ENCODE data around the gene DUSP21.
"Not testable (repeated sequence)": the region's sequence is repeated elsewhere in the genome, so short reads cannot be mapped to it uniquely, and the experiment has no call there.

DUSP21 gene

DNA sequence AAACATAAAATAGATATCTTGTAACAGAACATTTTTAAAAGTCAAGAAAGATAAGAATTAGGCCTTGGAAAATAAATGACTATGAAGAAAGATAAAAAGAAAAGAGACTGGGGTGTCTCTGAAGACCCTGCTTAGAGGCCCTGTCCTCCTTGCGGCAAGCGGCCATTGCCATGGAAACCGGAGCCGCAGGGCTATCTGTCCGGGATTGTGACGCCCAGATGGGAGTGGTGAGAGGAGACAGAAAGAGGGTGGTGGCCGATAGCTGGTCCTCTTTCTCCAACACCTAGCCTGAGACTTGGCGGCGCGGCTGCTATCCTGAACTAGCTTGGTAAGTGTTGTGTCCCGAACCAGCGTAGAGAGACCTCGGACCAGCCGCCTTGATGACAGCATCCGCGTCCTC is at the start of gene DUSP21:
DUSP21 (plus strand) TSS at position 269 of the 400 bp plus-strand sequence; CDS start at position 381, 112 bp downstream.
- no peak for DNase-seq (ENCODE audit: low read depth in 2 of 2)

DNA sequence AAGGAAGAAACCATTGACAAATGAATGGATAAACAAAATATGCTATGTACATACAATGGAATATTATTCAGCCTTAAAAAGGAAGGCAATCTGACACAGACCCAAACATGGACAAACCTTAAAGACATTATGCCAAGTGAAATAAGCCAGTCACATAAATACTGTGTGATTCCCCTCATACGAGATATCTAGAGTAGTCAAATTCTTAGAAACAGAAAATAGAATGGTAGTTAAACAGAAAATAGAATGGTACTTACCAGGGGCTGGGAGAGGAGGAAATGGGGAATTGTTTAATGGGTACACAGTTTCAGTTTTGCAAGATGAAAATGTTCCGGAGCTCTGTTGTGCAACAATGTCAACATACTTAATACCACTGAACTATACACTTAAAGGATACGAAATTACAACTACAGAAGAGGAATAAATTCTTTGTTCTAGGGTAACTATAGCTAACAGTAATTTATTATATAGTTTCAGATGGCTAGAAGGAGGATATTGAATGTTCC is 47.8 kb upstream of the DUSP21 start:
- DNase-seq (ENCODE audit: low read depth in 2 of 2): no peak

DNA sequence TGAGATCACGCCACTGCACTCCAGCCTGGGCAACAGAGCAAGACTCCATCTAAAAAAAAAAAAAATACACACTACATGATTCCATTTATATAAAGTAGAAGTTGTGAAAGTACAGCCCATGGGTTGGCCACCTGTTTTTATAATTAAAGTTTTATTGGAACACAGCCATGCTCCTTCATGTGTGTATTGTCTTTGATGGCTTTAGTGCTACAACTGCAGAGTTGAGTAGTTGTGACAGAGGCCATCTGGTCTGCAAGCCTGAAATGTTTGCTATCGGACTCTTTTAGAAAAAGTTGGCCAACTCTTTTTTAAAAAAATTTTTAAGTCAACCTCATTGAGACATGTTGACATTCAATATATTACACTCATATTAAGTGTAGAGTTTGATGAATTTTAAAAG is 41.2 kb upstream of the DUSP21 start:
- no peak for DNase-seq (ENCODE audit: low read depth in 2 of 2)

DNA sequence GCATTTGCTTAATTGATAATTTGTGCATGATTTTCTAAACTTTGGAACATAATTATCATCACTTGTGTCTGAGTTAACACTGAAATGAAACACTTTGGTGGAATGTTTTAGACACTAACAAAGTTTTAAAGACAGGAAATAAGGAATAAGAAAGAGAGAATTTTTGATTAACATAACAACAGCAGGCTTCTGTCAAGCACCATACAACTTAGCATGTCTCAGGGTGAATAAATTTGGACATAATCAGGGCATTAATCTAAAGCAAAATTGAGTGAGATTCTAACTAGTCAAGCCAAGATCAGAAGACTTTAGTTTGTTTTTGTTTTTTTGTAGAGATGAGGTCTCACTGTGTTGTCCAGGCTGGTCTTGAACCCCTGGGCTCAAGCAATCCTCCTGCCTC is 28.1 kb upstream of the DUSP21 start:
- no peak for DNase-seq (ENCODE audit: low read depth in 2 of 2)

DNA sequence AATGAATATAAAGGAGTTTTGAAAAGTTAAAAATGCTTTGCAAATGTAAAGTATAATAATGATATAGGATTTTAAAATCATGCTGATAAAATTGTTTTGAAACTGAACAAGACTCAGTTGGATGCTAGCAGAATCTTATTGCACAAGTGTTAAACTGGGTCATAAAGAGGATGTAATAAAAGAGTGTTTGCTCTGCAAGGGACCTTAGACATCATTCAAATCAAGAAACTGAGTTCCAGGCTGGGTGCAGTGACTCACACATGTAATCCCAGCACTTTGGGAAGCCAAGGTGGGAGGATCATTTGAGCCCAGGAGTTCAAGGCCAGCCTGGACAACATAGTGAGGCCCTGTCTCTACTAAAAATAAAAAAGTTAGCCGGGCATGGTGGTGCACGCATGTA is 27.5 kb upstream of the DUSP21 start:
- no peak for DNase-seq (ENCODE audit: low read depth in 2 of 2)

DNA sequence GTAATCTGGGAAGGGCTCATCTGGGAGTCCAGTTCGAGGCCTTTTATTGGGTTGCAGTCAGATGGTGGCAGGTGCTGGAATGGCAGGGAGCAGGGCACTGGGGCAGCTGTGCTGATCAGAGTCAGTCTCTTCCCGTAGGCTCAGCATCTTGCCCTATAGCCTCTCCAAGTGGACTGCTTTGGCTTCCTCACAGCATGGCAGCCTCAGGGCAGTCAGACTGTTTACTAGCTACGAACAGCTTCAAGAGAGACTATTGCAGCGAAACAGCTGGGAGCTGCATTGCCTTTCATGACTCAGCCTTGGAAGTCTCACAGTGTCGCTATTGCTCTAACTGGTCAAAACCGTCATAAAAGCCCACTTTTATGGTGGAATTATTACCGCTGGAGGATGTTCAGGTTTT is 26.8 kb upstream of the DUSP21 start:
- no peak for DNase-seq (ENCODE audit: low read depth in 2 of 2)

DNA sequence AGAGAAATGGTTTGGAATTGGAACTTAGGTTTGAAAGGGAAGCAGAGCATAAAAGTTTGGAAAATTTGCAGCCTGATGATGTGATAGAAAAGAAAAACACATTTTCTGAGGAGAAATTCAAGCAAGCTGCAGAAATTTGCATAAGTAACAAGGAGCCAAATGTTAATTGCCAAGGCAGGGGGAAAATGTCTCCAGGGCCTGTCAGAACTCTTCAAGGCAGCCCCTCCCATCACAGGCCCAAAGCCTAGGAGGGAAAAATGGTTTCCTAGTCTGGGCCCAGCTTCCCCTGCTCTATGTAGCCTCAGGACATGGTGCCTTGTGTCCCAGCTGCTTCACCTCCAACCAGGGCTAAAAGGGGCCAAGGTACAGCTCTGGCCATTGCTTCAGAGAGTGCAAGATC is 21.2 kb upstream of the DUSP21 start:
- DNase-seq (ENCODE audit: low read depth in 2 of 2): no peak

DNA sequence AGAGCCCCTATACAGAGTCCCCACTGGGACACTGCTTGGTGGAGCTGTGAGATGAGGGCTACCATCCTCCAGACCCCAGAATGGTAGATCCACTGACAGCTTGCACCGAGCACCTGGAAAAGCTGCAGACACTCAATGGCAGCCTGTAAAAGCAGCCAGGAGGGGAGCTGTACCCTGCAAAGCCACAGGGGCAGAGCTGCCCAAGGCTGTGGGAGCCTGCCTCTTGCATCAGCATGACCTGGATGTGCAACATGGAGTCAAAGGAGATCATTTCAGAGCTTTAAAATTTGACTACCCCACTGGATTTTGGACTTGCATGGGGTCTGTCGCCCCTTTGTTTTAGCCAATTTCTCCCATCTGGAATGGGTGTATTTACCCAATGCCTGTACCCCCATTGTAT is 20.6 kb upstream of the DUSP21 start:
- not testable (repeated sequence) for DNase-seq (ENCODE audit: low read depth in 2 of 2)

DNA sequence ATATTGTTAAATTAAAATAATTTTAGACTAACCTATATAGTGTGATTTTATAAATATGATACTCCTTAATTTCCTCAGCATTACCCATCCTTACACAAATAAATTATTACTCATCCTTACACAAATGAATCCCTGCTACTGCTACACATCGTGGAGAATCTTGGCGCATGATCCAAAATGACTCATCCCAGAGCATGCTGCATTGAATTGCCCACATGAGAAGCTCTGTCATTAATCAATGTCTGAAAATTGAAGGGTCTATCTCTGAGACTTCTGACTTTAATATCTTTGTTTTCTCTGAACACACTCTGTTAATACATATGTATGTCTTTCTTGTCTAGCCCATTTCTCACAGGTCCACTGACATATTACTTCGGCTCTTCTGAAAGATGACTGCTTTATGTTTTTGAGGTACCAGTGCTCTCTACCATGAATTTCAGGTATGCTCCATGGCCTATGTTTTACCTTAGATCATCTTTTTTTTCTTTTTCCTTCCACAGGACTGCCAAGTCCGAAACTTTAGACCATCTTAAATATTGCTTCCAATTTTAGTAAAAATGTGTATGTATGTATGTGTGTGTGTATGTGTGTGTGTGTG is 15.7 kb upstream of the DUSP21 start:
- DNase-seq (ENCODE audit: low read depth in 2 of 2): no peak

DNA sequence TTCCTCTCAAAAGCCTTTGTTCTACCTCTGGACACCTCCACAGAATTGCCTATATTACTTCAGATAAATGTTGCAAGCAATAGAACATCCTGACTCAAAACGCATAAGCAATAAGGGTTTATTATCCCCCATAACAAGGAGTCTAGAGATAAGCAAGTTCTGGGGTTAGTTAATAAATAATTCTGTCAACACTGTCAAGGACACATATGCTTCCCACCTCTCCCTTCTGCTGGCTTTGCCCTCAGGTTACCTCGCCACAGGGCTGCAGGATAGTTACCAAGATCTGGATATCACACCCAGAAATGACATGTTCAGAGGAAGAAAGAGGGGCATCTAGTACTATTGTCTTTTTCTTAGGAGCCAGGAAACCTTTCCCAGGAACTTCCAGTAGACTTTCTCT is 14.0 kb upstream of the DUSP21 start:
- DNase-seq (ENCODE audit: low read depth in 2 of 2): no peak

DNA sequence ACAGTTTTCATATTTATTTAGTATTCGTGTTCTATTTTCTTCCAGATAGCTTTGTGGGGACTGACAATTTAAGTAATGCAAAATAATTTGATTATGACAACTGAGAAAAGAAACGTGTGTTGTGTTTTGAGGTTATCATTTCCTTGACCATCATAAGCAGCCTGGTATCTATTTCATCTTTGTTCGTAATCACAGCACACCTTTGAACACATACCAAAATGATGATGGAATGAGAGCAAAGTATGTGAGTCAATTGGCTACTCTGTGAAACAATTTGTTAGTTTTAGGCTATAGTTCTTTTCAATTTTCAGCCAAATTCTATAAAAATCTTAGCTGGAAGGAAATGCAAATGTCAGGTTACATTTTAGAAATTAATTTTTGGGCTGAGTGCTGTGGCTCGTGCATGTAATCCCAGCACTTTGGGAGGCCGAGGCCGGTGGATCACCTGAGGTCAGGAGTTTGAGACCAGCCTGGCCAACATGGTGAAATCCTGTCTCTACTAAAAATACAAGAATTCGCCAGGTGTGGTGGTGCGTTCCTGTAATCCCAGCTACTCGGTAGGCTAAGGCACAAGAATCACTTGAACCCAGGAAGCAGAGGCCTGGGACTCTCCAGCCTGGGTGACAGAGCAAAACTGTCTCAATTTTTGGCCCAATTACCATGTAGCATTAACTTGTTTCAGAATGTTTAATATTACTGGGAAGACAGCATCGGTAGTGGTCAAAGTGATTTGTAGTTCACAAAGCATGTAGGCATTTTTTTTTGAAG is 1.1 kb upstream of the DUSP21 start:
- no peak for DNase-seq (ENCODE audit: low read depth in 2 of 2)

DNA sequence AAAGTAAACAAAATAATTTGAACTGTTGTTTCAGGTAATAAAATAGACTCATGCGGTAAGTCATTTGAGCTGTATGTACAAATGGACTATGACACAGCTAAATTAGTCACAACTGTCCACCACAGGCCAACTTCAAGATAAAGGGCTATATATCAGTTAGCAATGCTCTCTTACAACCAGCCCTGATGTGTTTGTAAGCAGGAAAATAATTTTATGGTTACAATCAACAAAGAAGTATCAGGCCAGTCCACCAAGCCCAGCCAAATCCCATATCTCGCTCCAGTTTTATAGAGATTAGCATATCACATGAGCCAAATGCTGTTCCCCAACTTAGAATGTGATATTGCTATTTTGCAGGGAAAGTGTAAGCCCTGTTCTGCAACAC is 511 bp upstream of the DUSP21 start:
- DNase-seq (ENCODE audit: low read depth in 2 of 2): no peak

DNA sequence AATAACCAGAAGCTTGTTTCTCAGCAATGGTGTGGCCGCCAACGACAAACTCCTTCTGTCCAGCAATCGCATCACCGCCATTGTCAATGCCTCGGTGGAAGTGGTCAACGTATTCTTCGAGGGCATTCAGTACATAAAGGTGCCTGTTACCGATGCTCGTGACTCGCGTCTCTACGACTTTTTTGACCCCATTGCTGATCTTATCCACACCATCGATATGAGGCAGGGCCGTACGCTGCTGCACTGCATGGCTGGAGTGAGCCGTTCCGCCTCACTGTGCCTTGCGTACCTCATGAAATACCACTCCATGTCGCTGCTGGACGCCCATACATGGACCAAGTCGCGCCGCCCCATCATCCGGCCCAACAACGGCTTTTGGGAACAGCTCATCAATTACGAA is 383 bp downstream of the DUSP21 start:
- no peak for DNase-seq (ENCODE audit: low read depth in 2 of 2)

DNA sequence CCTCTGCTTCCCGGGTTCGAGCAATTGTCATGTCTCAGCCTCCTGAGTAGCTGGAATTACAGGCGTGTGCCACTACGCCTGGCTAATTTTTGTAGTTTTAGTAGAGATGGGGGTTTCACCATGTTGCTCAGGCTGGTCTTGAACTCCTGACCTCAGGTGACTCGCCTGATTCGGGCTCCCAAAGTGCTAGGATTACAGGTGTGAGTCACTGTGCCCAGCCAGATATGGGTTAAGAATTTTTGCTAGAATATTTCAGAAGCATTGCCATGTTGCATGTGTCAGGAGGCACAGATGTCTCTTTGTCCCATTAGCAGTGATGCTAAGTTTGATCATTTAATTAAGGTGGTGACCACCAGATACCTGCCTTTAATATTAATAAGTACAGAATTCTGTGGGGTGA is 7.1 kb downstream of the DUSP21 start:
- DNase-seq (ENCODE audit: low read depth in 2 of 2): not testable (repeated sequence)

DNA sequence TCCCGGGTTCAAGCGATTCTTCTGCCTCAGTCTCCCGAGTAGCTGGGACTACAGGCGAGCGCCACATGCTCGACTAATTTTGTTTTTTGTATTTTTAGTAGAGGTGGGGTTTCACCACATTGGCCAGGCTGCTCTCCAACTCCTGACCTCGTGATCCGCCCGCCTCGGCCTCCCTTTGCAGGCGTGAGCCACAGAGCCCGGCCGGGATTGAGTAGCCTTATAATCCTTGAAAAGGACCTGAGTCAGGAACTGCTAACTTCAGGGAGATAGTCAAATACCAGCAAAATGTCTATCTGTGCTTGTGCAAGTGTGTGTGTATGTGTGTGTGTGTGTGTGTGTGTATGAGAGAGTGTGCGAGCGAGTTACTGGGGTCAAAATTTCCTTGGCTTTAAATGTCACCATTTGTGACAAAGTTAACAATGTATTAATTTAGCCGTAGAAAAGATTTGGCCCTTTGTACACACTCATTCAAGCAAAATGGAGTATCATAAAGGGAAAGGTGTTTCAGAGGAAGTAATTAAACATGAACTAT is 27.4 kb downstream of the DUSP21 start:
- DNase-seq (ENCODE audit: low read depth in 2 of 2): no peak

DNA sequence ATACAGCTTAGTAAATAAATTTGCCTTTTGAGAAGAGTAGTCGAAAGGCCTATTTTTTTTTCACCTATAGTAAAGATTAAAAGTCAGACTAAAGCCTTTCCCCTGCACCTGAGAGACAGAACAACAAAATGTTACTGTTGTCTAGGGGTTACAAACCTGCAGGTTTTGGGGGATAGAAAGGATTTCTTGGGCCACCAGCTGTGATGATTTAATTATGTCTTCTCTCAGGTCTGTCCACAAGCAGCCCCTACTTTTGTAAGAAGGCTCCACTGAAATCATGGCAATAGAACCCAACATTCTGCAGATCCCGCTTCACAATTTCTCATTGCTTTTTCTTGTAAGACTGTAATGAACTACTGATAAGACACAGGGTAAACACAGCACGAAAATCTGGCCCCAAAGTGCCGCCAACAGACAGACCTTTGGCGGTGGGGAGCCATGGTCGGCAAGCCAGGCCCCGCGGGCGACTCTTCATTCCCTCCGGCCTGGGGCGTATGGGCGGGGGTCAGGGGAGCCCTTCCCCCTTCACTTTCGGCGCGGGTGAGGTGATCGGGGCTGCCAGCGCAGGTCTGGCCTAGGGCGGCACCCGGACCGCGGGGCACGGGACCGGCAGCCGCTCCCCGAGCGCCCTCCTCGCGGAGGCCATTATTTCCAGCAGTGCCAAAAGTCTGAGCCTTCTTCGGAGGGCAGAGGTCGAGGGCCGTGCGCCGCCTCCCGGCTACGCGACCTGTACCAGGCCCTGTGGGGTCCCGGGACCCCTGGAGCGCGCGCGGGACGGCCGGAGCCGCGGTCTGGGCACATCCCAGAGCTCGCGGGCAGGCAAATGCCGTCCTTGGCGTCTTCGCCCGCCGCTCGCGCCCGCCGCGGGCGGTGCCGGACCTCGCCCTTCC is 28.4 kb downstream of the DUSP21 start:
- no peak for DNase-seq (ENCODE audit: low read depth in 2 of 2)

DNA sequence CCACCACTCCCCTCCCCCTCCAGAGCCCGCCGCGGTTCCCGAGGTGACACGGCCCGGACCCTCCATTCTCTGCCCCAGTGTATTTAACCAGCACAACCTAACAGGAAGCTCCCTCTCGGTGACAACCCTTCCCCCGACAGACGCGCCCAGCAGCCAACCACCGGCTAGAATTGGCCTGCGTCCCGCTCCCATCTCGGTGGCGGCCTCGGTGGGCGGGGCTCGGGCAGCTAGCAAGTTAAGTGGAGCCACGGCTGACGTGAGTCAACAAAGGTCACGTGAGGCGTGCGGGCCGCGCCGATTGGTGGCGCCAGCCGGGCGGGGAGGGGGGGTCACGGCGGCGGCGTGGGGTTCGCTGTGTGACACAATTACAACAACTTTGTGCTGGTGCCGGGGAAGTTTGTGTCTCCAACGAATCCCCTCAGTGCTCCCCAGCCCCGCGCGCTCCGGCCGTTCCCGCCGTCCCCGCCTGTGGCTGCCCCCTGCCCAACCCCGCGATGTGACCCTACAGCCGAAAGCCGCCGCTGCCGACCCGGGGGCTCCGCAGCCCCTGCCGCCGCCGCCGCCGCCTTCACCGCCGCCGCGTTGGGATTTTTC is 29.1 kb downstream of the DUSP21 start, which contains the start of gene KDM6A:
KDM6A (plus strand) TSS at position 368 of the 594 bp plus-strand sequence. CDS start 364 bp downstream, outside the sequence.
- peak; percentile 88 to 99 for DNase-seq (ENCODE audit: low read depth in 2 of 2)

DNA sequence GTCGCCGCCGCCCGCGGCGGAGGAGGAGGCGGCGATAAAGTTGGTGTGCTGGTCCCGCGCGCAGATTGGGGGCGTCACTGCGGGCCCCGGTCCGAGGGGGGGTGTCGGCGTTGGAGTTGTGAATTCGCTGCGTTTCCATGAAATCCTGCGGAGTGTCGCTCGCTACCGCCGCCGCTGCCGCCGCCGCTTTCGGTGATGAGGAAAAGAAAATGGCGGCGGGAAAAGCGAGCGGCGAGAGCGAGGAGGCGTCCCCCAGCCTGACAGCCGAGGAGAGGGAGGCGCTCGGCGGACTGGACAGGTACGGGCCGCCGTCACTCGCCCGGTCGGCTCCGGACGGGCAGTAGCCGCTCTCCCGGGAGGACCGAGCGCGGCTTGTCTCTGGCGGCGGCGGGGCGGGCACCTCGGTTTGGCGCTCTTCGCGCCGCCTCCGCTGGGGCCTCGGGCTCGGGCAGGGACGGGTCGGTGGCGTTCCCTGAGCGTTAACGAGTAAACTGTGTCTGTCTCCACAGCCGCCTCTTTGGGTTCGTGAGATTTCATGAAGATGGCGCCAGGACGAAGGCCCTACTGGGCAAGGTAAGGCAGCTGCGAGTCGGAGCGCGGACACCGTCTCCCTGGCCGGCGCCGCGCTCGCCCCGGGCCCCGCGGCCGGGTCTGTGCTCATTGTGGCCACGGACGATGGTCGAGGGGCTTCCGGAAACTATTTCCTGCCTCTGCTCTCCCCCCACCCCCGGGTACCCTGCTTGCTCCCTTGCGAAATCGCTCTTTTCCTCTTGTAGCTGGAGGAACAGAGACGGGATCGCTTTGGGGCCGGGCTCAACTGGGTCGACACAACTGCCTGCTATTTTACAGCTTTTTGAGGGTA is 29.8 kb downstream of the DUSP21 start:
- DNase-seq (ENCODE audit: low read depth in 2 of 2): peak; percentile 11 to 46

DNA sequence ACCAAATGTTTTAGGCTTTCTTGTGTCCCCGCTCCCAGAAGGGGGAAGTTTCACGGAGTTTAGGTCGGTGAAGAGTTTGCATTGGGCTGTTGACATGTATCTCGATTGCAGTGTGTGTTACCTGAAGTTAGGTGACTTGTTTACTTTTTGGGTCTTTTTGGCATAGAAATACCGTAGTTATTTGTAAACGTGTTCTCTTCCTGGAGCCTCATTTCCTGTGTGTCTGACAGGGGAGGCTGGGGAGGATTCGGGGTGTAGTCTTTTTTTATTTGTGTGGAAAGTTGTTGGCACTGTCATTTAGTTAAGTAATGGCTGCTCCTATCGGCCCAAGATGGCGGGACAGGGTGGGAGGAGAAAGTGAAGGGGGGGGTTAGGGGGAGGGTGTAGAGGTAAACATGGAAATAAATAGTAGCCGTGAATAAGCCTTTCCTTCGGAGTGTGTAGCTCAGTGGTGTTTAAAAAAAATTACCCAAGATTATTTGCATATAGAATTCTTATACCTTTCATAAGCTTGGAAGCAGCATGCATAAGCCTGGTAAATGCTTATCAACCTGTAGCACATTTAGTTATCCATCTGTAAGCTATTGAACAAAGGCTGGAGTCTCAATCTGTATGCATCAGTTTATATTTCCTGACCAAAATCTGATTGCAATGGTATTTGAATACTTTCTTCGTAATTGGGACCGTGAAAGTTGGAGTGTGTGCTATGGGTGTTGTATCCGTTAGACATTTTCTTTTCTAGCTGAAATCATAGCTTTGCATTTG is 30.8 kb downstream of the DUSP21 start:
- DNase-seq (ENCODE audit: low read depth in 2 of 2): peak in 1 of 2 donors; percentile 27

DNA sequence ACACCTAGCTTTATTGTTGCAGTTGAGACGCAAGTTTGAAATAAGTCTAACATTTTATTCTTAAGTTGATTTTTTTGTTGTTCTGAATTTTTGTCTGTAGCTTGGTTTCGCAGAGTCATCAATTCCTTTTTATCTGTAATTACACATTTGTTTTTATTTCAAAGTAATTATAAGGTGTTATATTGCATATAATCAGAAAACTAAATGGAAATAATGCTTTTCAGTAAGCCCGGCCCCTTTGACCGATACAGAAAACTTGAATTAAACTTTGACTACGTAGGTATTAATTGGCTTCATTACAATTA is 31.3 kb downstream of the DUSP21 start:
- no peak for DNase-seq (ENCODE audit: low read depth in 2 of 2)
